ENCODE measurements around the gene GALNT8.

The GALNT8 gene

DNA sequence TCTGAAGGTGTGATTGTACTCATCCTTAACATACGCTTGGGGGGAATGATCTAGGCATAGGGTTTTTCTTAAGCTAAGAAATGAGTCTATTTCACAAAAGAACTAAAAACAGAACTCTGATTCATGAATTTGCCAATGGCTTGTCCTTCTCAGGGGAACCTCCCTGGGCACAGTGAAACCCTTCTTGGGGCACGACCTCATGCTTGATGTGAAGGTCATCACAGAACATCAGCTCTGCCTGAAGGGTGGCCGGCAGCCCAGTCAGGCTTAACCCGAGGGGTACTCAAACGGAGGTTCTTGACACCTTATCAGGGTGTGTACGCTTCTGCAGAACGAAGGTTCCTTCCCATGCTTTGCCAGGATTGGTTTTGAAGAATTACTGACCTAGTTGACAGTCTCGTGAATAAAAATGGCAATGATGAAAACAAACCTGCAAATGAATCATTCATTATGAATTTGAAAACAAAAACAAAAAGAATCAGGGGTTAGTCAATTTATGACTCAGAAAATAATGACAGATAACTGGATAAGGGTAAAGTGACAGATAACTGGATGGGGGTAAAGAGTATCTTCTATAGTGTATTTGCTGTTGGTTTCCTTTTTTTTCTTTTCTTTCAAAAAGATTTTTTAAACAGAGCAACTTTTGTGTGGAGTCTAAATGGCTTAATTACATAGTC lies 86.4 kb downstream of the GALNT8 start:
- TF ChIP-seq, protein P1, sequence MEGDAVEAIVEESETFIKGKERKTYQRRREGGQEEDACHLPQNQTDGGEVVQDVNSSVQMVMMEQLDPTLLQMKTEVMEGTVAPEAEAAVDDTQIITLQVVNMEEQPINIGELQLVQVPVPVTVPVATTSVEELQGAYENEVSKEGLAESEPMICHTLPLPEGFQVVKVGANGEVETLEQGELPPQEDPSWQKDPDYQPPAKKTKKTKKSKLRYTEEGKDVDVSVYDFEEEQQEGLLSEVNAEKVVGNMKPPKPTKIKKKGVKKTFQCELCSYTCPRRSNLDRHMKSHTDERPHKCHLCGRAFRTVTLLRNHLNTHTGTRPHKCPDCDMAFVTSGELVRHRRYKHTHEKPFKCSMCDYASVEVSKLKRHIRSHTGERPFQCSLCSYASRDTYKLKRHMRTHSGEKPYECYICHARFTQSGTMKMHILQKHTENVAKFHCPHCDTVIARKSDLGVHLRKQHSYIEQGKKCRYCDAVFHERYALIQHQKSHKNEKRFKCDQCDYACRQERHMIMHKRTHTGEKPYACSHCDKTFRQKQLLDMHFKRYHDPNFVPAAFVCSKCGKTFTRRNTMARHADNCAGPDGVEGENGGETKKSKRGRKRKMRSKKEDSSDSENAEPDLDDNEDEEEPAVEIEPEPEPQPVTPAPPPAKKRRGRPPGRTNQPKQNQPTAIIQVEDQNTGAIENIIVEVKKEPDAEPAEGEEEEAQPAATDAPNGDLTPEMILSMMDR (IDR thresholded peaks at IDR 0.05; ENCODE audit: borderline replicate concordance, extremely low read depth, low read length, poor library complexity, severe bottlenecking): no peak
- no peak for TF ChIP-seq EZH2 (IDR thresholded peaks at IDR 0.05; ENCODE audit: borderline replicate concordance, low read depth, low read length, severe bottlenecking)
- DNase-seq (no peak), ATAC-seq (ENCODE audit: insufficient read depth, low read depth) (0 out of 3 replicates have a peak, but pooled peaks have one; percentile 2)
- Histone ChIP-seq H3K79me2 (ENCODE audit: insufficient read depth, low read length) (no peaks in the 10 kb centered on the region), H3K9ac (ENCODE audit: low read depth, low read length) (no peak overlapping the region), H3K4me3 (ENCODE audit: low read depth in 1 of 2, low read length in 2 of 2) (no peak overlapping the region), H3K27ac (ENCODE audit: low read length) (no peak overlapping the region), H3K4me2 (ENCODE audit: insufficient read depth, low read length) (no peak overlapping the region), H3K9me3 (ENCODE audit: insufficient read depth, low read length, severe bottlenecking) (no peaks in the 10 kb centered on the region), H3K27me3 (ENCODE audit: insufficient read depth, low read length, poor library complexity) (no peaks in the 10 kb centered on the region), H2AFZ (ENCODE audit: low read depth, low read length) (no peak overlapping the region), H3K4me1 (ENCODE audit: insufficient read depth, low read length) (peaks cover 25% of the 10 kb centered on the region), H4K20me1 (ENCODE audit: insufficient read depth, low read length) (no peaks in the 10 kb centered on the region), H3K36me3 (ENCODE audit: insufficient read depth, low read length) (no peaks in the 10 kb centered on the region)

DNA sequence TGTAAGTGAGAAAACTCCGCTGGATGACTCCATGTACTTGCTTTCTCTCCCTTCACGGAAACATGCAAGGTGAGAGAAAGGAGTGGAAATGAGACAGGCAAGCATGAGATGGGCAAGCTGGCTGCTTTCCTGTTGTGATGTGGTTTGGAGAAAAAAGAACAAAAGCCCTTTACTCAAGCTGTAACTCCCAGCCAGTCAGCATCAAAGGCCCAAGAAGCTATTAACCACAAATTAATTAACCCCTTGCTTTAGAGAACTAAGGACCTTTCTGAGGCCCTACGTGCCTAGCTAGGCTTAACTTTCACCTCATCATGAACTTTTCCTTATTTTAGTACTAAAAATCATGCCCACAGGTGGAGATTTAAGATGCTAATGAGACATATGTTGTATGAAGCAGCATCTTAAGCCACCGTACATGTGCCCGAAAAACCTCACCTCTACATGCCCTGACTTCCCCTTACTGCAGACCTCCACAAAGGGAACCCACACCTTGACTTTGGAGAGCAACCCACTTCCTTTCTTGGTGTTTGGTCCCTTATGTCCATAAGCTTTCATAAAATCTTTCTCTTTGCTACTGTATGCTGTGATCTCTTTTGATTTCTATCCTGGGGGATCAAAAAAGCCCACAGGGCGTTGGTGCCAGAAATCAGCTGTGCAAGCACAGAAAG lies 87.0 kb downstream of the GALNT8 start:
- Histone ChIP-seq H3K27me3 (ENCODE audit: insufficient read depth, low read length, poor library complexity) (no peaks in the 10 kb centered on the region), H3K4me2 (ENCODE audit: insufficient read depth, low read length) (no peak overlapping the region), H3K79me2 (ENCODE audit: insufficient read depth, low read length) (no peaks in the 10 kb centered on the region), H3K4me1 (ENCODE audit: insufficient read depth, low read length) (peaks cover 25% of the 10 kb centered on the region), H3K27ac (ENCODE audit: low read length) (no peak overlapping the region), H4K20me1 (ENCODE audit: insufficient read depth, low read length) (no peaks in the 10 kb centered on the region), H3K36me3 (ENCODE audit: insufficient read depth, low read length) (no peaks in the 10 kb centered on the region), H3K4me3 (ENCODE audit: low read depth in 1 of 2, low read length in 2 of 2) (no peak overlapping the region), H3K9me3 (ENCODE audit: insufficient read depth, low read length, severe bottlenecking) (no peaks in the 10 kb centered on the region), H3K9ac (ENCODE audit: low read depth, low read length) (no peak overlapping the region), H2AFZ (ENCODE audit: low read depth, low read length) (no peak overlapping the region)
- peak; percentile 81 for ATAC-seq (ENCODE audit: insufficient read depth, low read depth)
- peak; percentile 47 for DNase-seq
- TF ChIP-seq, protein P1 (IDR thresholded peaks at IDR 0.05; ENCODE audit: borderline replicate concordance, extremely low read depth, low read length, poor library complexity, severe bottlenecking): no peak
- TF ChIP-seq EZH2 (IDR thresholded peaks at IDR 0.05; ENCODE audit: borderline replicate concordance, low read depth, low read length, severe bottlenecking): no peak

DNA sequence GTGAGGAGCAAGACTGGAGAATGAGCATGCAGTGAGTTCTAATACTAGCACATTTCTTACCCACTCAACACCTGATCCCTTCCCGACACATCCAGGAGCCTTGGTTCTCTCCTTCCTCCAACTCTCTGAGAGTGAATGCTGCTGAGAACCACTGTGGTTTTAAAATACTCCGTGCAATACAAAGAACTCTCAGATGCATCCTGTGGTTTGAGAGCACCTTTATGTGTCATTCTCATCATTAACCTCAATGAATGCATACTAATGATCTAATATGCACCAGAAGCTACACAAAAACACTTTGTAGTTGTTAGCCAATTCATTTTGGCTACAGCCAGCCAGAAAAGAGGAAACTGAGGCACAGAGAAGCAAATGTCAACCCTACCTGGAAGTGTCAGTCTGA lies 87.6 kb downstream of the GALNT8 start:
- Histone ChIP-seq H3K9ac (ENCODE audit: low read depth, low read length) (no peak overlapping the region), H3K79me2 (ENCODE audit: insufficient read depth, low read length) (no peaks in the 10 kb centered on the region), H3K9me3 (ENCODE audit: insufficient read depth, low read length, severe bottlenecking) (no peaks in the 10 kb centered on the region), H3K4me3 (ENCODE audit: low read depth in 1 of 2, low read length in 2 of 2) (no peak overlapping the region), H3K36me3 (ENCODE audit: insufficient read depth, low read length) (no peaks in the 10 kb centered on the region), H3K27me3 (ENCODE audit: insufficient read depth, low read length, poor library complexity) (no peaks in the 10 kb centered on the region), H3K4me2 (ENCODE audit: insufficient read depth, low read length) (no peak overlapping the region), H2AFZ (ENCODE audit: low read depth, low read length) (no peak overlapping the region), H3K27ac (ENCODE audit: low read length) (no peak overlapping the region), H4K20me1 (ENCODE audit: insufficient read depth, low read length) (no peaks in the 10 kb centered on the region), H3K4me1 (ENCODE audit: insufficient read depth, low read length) (peaks cover 25% of the 10 kb centered on the region)
- no peak for DNase-seq
- TF ChIP-seq EZH2 (IDR thresholded peaks at IDR 0.05; ENCODE audit: borderline replicate concordance, low read depth, low read length, severe bottlenecking): no peak
- TF ChIP-seq, protein P1 (IDR thresholded peaks at IDR 0.05; ENCODE audit: borderline replicate concordance, extremely low read depth, low read length, poor library complexity, severe bottlenecking): no peak
- peak; percentile 75 for ATAC-seq (ENCODE audit: insufficient read depth, low read depth)

Measured in DND-41 (cell line).